ENCODE results near the gene CENPC.
"Not testable (repeated sequence)": the region's sequence is repeated elsewhere in the genome, so short reads cannot be mapped to it uniquely, and the experiment has no call there.

Gene CENPC

GRCh38 chr4:67556436-67556835 is 11.1 kb upstream of the CENPC start:
- DNase-seq (ENCODE audit: low read depth) = no peak
- no peak overlapping the region for H3K4me3 ChIP-seq (ENCODE audit: low read depth, low read length)
- TF ChIP-seq POLR2A (IDR thresholded peaks at IDR 0.05; ENCODE audit: extremely low read depth, insufficient read length) (no peak), MYC (IDR thresholded peaks at IDR 0.05; ENCODE audit: low read depth, low read length) (no peak)
- TF ChIP-seq, protein P1, sequence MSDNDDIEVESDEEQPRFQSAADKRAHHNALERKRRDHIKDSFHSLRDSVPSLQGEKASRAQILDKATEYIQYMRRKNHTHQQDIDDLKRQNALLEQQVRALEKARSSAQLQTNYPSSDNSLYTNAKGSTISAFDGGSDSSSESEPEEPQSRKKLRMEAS (IDR thresholded peaks at IDR 0.05; ENCODE audit: low read depth, low read length) = no peak
- TF ChIP-seq, protein P2, sequence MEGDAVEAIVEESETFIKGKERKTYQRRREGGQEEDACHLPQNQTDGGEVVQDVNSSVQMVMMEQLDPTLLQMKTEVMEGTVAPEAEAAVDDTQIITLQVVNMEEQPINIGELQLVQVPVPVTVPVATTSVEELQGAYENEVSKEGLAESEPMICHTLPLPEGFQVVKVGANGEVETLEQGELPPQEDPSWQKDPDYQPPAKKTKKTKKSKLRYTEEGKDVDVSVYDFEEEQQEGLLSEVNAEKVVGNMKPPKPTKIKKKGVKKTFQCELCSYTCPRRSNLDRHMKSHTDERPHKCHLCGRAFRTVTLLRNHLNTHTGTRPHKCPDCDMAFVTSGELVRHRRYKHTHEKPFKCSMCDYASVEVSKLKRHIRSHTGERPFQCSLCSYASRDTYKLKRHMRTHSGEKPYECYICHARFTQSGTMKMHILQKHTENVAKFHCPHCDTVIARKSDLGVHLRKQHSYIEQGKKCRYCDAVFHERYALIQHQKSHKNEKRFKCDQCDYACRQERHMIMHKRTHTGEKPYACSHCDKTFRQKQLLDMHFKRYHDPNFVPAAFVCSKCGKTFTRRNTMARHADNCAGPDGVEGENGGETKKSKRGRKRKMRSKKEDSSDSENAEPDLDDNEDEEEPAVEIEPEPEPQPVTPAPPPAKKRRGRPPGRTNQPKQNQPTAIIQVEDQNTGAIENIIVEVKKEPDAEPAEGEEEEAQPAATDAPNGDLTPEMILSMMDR (IDR thresholded peaks at IDR 0.05; ENCODE audit: low read depth, low read length) = no peak

DNA sequence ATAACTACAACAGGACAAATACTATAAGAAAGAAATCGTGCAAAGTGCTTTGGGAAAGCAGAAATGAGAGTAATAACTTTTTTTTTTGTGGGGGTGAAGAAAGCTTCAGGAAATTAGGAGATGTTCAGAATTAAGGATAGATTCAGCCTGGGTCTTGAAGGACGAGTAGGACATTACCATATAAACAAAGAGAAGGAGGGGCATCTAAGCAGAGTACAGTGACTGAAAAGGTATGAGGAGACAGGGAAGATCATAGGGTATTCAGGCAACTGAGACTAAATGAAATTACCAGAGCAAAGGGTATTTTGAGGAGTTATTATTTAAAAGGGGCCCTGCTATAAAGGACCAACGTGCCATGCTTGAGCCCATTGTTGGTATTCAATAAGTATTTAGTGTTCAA is 10.1 kb upstream of the CENPC start:
- no peak for DNase-seq (ENCODE audit: low read depth)
- no peak overlapping the region for H3K4me3 ChIP-seq (ENCODE audit: low read depth, low read length)
- TF ChIP-seq POLR2A (IDR thresholded peaks at IDR 0.05; ENCODE audit: extremely low read depth, insufficient read length) (no peak), MYC (IDR thresholded peaks at IDR 0.05; ENCODE audit: low read depth, low read length) (no peak)
- TF ChIP-seq, protein P1 (IDR thresholded peaks at IDR 0.05; ENCODE audit: low read depth, low read length) = no peak
- TF ChIP-seq, protein P2 (IDR thresholded peaks at IDR 0.05; ENCODE audit: low read depth, low read length) = no peak

- TF ChIP-seq, protein P1 (IDR thresholded peaks at IDR 0.05; ENCODE audit: low read depth, low read length) = no peak
- TF ChIP-seq, protein P2 (IDR thresholded peaks at IDR 0.05; ENCODE audit: low read depth, low read length) = no peak
- TF ChIP-seq POLR2A (IDR thresholded peaks at IDR 0.05; ENCODE audit: extremely low read depth, insufficient read length) = no peak
- no peak for TF ChIP-seq MYC (IDR thresholded peaks at IDR 0.05; ENCODE audit: low read depth, low read length)
- DNase-seq (ENCODE audit: low read depth) = no peak
- no peak overlapping the region for H3K4me3 ChIP-seq (ENCODE audit: low read depth, low read length)
Measured at GRCh38 chr4:67554096-67554495, 8.8 kb upstream of the CENPC start.

- H3K4me3 ChIP-seq (ENCODE audit: low read depth, low read length) = not testable (repeated sequence)
Measured at GRCh38 chr4:67552146-67552792, 7.0 kb upstream of the CENPC start.

GRCh38 chr4:67550857-67551256 is 5.6 kb upstream of the CENPC start:
- no peak overlapping the region for H3K4me3 ChIP-seq (ENCODE audit: low read depth, low read length)
- DNase-seq (ENCODE audit: low read depth) = no peak
- TF ChIP-seq MYC (IDR thresholded peaks at IDR 0.05; ENCODE audit: low read depth, low read length) = no peak

More at GRCh38 chr4:67552146-67552792, 7.0 kb upstream of the CENPC start:
- DNase-seq (ENCODE audit: low read depth) = not testable (repeated sequence)

DNA sequence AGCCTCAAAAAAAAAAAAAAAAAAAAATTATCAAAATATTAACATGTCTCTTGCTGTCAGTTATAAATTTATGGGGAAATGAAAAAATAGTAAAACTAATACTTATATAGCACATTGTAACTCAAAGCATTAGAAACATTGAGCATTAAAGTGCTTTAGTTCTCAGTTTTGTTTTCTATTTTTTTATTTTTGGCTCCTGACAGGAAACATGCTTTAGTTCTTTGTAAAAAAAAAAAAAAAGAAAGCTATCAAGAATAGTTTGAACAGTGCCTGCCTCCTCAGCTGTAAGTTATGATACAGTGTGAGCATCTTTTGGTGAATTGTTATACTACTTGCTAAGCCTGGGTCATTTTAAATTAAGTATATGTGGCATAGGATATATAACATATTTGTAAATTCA is 5.1 kb upstream of the CENPC start:
- no peak overlapping the region for H3K4me3 ChIP-seq (ENCODE audit: low read depth, low read length)

More for the DNA sequence above, 5.1 kb upstream of the CENPC start:
- no peak for DNase-seq (ENCODE audit: low read depth)
- TF ChIP-seq MYC (IDR thresholded peaks at IDR 0.05; ENCODE audit: low read depth, low read length) (no peak), POLR2A (IDR thresholded peaks at IDR 0.05; ENCODE audit: extremely low read depth, insufficient read length) (no peak)
- TF ChIP-seq, protein P1 (IDR thresholded peaks at IDR 0.05; ENCODE audit: low read depth, low read length) = no peak
- TF ChIP-seq, protein P2 (IDR thresholded peaks at IDR 0.05; ENCODE audit: low read depth, low read length) = no peak

Measured in NB4 (cell line).